ENCODE data around the gene PLEKHA4.

- no peak for TF ChIP-seq MTA3 (IDR thresholded peaks at IDR 0.05; ENCODE audit: borderline replicate concordance, low read length)
- no peak for TF ChIP-seq POLR2A (IDR thresholded peaks at IDR 0.05; ENCODE audit: low read depth, low read length)
- no peak for TF ChIP-seq EP300 (IDR thresholded peaks at IDR 0.05; ENCODE audit: borderline replicate concordance in 1 of 2, control insufficient read depth in 1 of 2, low read depth in 2 of 2, low read length in 2 of 2)
- no peak for TF ChIP-seq ZNF24 (IDR thresholded peaks at IDR 0.05)
- no peak for TF ChIP-seq CREB1 (IDR thresholded peaks at IDR 0.05; ENCODE audit: low read depth)
Observed at GRCh38 chr19:48866692-48867091, 1.7 kb downstream of the PLEKHA4 start.
